GM18907 (cell line): ENCODE results near the gene GAP43.
"Not testable (repeated sequence)": the region's sequence is repeated elsewhere in the genome, so short reads cannot be mapped to it uniquely, and the experiment has no call there.

ENCODE experiments used
- ATAC-seq: cut with Tn5 transposase; IDR thresholded peaks from one replicate; pipeline ENCODE4 v1.9.1; 2021; ENCODE audit warnings: mild to moderate bottlenecking, moderate library complexity; ENCODE audit not compliant: unreplicated experiment

GAP43 gene

GRCh38 chr3:115692887-115693524, 69.7 kb downstream of the GAP43 start:
- ATAC-seq = peak; percentile 99

- ATAC-seq = no peak
Measured at GRCh38 chr3:115693868-115694267, 70.6 kb downstream of the GAP43 start.

GRCh38 chr3:115695090-115695489, 71.8 kb downstream of the GAP43 start:
- no peak for ATAC-seq

DNA sequence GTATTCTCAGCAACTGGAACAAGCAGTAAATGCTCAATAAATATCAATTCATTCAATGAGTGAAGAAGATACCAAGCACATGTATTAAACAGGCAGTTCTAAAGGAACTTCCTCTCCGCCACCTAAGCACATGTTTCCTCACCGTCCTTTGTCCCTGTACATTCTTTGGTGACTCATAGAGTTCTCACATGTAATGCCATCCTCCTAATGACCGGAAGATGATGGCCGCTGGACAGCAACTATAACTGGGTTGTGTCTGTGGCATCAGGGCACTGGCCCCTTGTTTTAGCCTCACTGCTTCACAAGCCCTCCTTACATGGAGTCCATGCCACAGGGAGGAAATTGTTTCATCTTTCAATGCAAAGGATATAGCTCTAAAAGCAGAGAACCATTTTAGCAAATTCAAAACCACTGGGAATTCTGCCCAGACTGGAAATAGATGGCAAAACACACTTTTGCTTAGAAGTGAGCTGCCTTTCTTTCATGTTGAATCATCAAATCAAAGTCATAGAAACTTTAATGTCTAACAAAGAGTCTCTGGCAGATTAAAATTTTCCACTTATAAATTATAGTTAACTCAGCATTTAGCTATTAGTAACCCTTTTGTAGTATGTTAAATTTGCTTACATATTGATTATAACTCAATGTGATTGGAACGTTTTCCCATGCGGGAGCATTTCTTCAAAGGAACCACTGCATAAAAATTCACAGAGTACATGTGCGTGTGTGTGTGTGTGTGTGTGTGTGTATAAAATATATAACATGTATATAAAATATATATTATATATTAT, 74.1 kb downstream of the GAP43 start:
- no peak for ATAC-seq

GRCh38 chr3:115698851-115699591, 75.7 kb downstream of the GAP43 start:
- ATAC-seq = no peak

DNA sequence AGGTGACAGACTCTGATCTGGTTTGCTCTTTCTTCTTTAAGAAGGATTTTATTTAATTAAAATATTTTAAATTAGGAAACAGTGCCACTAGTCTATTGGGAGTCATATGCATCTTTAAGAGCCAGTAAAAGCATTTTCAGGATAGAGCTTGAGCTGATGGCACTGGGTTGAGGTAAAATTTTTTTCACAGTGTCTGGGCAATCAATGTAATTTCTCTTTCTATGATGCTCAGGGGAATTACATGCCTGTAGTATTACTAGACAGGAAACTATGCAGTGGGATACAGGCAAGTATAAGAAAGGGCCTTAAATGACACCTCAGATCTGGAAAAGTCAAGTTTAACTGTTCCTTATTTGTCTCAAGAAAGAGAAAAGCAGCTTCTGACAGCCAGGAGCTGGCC, 76.4 kb downstream of the GAP43 start:
- no peak for ATAC-seq

- ATAC-seq = no peak
Measured at GRCh38 chr3:115702598-115702997, 79.3 kb downstream of the GAP43 start.

GRCh38 chr3:115704661-115705338, 81.5 kb downstream of the GAP43 start:
- no peak for ATAC-seq

DNA sequence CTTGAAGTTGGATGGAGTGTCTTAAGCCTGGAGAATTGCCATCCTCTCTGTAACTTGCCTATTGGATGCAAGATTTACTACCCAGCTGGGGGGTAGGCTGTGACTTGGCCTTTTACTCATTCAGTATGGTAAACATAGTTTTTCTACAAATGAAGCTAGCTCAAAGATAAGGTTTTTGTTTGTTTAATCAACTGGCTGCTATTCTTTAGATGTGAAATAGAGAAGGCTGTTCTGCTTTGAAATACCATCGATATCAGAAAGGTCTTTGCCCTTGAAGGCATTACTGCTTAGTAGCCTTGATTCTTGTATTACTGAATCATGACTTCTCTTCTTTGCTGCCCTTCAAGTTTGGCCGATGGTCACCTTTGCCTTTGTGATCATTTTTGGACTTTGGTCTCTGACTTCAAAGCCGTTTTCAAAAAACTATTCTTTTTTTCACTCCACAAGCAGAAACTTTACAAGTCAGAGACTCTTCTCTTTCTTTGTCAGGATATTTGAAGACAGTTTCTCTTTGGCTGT, 83.1 kb downstream of the GAP43 start:
- no peak for ATAC-seq

DNA sequence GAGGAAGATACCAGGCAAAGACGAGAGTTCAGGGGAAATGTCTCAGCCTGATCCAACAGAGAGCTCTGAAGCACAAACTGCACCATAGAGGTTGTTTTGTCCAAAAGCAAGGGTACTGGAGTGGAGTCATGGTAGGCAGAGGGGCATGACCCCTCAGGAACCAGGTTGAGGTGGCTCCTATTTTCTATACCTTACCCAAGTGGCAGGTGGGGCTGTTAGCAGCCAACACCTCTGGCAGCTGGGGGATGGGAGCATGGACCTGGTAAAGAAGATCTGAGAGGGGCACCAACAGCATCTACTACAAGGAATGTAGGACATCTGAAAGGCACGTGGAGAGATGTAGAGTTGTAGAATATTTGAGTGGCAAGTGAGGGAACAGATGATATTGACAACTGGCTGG, 85.2 kb downstream of the GAP43 start:
- ATAC-seq = no peak

DNA sequence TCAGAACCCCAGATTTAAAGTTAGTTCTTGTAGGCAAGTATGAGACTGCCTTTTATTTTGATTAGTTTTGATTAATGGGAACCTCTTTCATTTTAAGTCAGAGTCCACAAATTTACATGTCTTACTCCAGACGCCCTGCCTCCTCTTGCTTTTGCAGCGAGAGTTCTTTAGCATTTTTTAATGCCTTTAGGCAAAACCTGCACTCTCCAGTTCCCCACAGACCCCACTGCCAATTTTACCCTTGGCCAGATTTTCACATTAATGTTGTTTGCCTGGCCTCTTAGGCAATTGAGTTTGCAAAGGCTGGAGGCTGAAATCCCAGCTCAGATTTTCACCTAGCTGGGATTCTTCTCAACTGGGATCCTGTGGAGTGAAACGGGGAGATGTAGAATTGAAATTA, 85.8 kb downstream of the GAP43 start:
- no peak for ATAC-seq

DNA sequence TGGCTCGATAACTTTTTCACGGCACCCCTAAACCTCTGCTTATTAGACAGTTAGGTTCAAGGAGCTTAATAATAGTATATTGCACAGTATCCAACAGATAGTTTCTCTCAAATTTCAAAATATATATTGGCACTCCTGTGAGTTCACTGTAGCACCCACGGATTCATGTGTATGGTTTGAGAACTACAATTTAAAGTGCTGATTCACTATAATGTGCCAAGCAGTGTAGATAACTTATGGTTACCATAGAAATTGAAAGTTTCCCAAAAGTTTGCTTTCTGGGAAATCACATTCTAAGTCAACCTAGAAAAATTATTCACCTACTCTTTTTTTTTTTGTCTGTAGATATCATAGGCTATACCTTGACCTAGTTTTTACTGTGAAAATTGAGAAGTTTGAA, 86.6 kb downstream of the GAP43 start:
- ATAC-seq = no peak

DNA sequence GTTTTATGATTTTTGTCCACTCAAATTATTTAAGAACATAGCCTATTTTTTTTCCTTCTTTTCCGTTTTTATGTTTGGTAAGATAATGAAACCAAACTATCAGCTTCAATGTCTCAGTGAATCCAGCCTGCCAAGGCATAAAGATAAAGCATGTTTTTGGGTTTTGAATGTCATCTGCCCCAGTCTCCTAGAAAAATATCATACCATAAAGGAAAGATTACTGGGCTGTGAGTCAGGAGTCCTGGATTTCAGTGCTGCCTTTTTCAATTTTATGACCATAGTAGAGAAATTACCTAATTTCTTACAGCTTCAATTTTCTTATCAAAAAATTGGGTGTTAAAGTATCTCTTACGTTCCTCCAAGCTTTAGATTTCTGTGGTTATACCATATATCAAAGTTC, 87.5 kb downstream of the GAP43 start:
- ATAC-seq = no peak

- ATAC-seq = no peak
Measured at GRCh38 chr3:115712871-115713270, 89.6 kb downstream of the GAP43 start.

- no peak for ATAC-seq
Measured at GRCh38 chr3:115713284-115713683, 90.0 kb downstream of the GAP43 start.

DNA sequence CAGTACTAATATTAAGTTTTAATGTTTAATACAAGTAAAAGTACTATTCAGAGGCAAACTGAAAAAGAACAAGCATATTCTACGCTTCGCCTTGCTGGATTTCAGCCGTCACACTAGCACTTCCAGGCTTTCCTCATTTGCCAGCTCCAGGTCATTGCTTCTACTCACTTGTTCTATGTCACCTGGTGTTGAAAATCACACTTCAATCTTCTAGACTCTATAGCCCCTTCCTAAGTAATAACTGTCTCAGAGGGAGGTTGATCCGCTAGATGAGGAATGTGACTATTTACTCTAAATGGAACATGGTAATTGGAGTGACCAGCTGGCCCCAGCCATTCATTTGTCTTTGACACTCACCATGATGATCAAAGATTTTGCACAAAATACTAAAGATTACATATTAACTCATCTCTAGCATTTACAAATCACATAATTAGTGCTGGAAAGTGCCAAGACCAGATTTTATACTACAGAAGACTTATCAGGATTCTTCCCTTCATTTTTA, 92.0 kb downstream of the GAP43 start:
- ATAC-seq = no peak

DNA sequence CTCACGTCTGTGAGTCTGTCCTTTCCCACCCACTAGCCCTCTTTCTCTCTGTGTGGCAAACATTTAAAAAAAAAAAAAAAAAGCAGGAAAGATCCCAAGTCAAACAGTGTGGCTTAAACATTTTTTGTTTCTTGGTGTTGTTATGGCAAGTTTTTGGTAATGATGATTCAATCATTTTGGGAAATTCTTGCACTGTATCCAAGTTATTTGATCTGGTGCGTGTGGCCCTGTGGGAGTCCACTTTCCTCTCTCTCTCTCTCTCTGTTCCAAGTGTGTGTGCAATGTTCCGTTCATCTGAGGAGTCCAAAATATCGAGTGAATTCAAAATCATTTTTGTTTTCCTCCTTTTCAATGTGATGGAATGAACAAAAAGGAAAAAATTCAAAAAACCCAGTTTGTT, 97.7 kb downstream of the GAP43 start:
- ATAC-seq = no peak

GRCh38 chr3:115725800-115726199, 102.5 kb downstream of the GAP43 start:
- no peak for ATAC-seq

DNA sequence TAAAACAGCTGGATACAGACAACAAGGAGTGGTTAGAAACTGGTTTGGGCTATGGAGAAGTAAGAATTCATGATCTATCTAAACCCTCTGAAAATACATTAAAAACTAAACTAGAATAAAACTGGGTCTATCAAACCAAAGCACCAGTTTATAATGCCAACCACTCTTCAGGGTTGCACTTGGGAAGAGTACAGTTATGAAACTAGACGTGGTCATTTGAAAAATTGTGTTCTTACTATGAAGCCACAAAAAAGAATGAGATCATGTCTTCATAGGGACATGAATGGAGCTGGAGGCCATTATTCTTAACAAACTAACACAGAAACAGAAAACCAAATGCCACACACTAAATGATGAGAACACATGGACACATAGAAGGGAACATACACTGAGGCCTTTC, 103.8 kb downstream of the GAP43 start:
- ATAC-seq = no peak

GRCh38 chr3:115728013-115728412, 104.7 kb downstream of the GAP43 start:
- no peak for ATAC-seq

DNA sequence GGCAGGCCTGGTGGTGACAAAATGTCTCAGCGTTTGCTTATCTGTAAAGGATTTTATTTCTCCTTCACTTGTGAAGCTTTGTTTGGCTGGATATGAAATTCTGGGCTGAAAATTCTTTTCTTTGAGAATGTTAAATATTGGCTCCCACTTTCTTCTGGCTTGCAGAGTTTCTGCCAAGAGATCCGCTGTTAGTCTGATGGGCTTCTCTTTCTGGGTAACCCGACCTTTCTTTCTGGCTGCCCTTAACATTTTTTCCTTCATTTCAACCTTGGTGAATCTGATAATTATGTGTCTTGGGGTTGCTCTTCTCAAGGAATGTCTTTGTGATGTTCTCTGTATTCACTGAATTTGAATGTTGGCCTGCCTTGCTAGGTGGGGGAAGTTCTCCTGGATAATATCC, 113.0 kb downstream of the GAP43 start:
- not testable (repeated sequence) for ATAC-seq
